Ascending aorta (tissue), 2 donors: Measurements from ENCODE around the gene RASEF. TPM values are rescaled to one million over a fixed set of nuclear protein-coding genes. Genes with fewer than 3 reads are reported as not detected.

Source experiments
- DNase-seq, 2 donors: peaks; one replicate each; pipeline ENCODE4 v3.0.0-alpha.2; 2019; ENCODE audit warnings: low spot score in 2 of 2
- H3K27ac ChIP-seq, 2 donors: fragments of 200-600 bp; sonication (generic); one replicate each; pipeline ENCODE4 v1.5.1; 2016 to 2017; ENCODE audit warnings: mild to moderate bottlenecking in 1 of 2
- H3K27me3 ChIP-seq: fragments of 200-600 bp; sonication (generic); one replicate; pipeline ENCODE4 v1.5.1; 2017
- H3K36me3 ChIP-seq, 2 donors: fragments of 200-600 bp; sonication (generic); one replicate each; pipeline ENCODE4 v1.5.1; 2016
- H3K4me1 ChIP-seq, 2 donors: fragments of 200-600 bp; sonication (generic); one replicate each; pipeline ENCODE4 v1.5.1; 2016 to 2017; ENCODE audit warnings: mild to moderate bottlenecking in 1 of 2
- H3K4me3 ChIP-seq, 2 donors: fragments of 200-600 bp; sonication (generic); one replicate each; pipeline ENCODE4 v1.5.1; 2016 to 2017; ENCODE audit warnings: mild to moderate bottlenecking in 1 of 2
- H3K9me3 ChIP-seq, 2 donors: fragments of 200-600 bp; sonication (generic); one replicate each; pipeline ENCODE4 v1.5.1; 2016
- CTCF ChIP-seq, 3 experiments: fragments of 200-600 bp in 2 of 3; fragments of 450-650 bp in 1 of 3; sonication (generic) in 2 of 3; IDR thresholded peaks; one replicate each; pipeline ENCODE4 v1.5.1; 2016 to 2019; ENCODE audit warnings: antibody characterized with exemption in 3 of 3, mild to moderate bottlenecking in 1 of 3, moderate library complexity in 1 of 3
- intact Hi-C: fragments of 100-400 bp; cut with DNase I; formaldehyde crosslinking; loops from one replicate; pipeline ENCODE4 v1.15.1; 2023
- total RNA-seq: library from RNA; depleted of rRNA; stranded (reverse); fragments of >200 nt; gene quantifications from one replicate; pipeline ENCODE4 v1.1.0, GENCODE V29; 2016

Gene RASEF
- total RNA-seq, 1 donor from 2014 or later: not detected

GRCh38 chr9:83066771-83067170, 3.8 kb upstream of the RASEF start:
- no peak for DNase-seq
- intact Hi-C loops: no loop called here
- Histone ChIP-seq H3K4me1 (no peaks in the 10 kb centered on the region), H3K36me3 (no peaks in the 10 kb centered on the region), H3K27me3 (no peaks in the 10 kb centered on the region), H3K9me3 (peaks cover 0 to 4% of the 10 kb centered on the region in 2 donors), H3K4me3 (no peak overlapping the region), H3K27ac (no peak overlapping the region)
- no peak for TF ChIP-seq CTCF (IDR thresholded peaks at IDR 0.05)

GRCh38 chr9:83065233-83065632, 2.3 kb upstream of the RASEF start:
- peaks cover 0 to 4% of the 10 kb centered on the region in 2 donors for H3K9me3 ChIP-seq
- no peaks in the 10 kb centered on the region for H3K27me3 ChIP-seq
- H3K36me3 ChIP-seq: no peaks in the 10 kb centered on the region
- TF ChIP-seq CTCF (IDR thresholded peaks at IDR 0.05): no peak
- no peak overlapping the region for H3K4me3 ChIP-seq
- H3K4me1 ChIP-seq: no peaks in the 10 kb centered on the region
- no peak for DNase-seq
- no peak overlapping the region for H3K27ac ChIP-seq
- intact Hi-C loops: no loop called here

GRCh38 chr9:83061990-83062650, 822 bp downstream of the RASEF start:
- peaks cover 0 to 4% of the 10 kb centered on the region in 2 donors for H3K9me3 ChIP-seq
- H3K27ac ChIP-seq: no peak overlapping the region
- no peaks in the 10 kb centered on the region for H3K4me1 ChIP-seq
- TF ChIP-seq CTCF (IDR thresholded peaks at IDR 0.05): no peak
- no peaks in the 10 kb centered on the region for H3K27me3 ChIP-seq
- peak overlapping the region; percentile 9 to 49 for H3K4me3 ChIP-seq
- no peaks in the 10 kb centered on the region for H3K36me3 ChIP-seq
- intact Hi-C loops: no loop called here
- DNase-seq: no peak

- Histone ChIP-seq H3K4me3 (no peak overlapping the region), H3K4me1 (no peaks in the 10 kb centered on the region), H3K36me3 (no peaks in the 10 kb centered on the region), H3K27me3 (no peaks in the 10 kb centered on the region), H3K27ac (no peak overlapping the region), H3K9me3 (peaks cover 0 to 4% of the 10 kb centered on the region in 2 donors)
- no peak for TF ChIP-seq CTCF (IDR thresholded peaks at IDR 0.05)
- intact Hi-C loops: no loop called here
- DNase-seq: no peak
Measured at GRCh38 chr9:83061036-83061435, 1.9 kb downstream of the RASEF start.

GRCh38 chr9:83060556-83060955, 2.4 kb downstream of the RASEF start:
- Histone ChIP-seq H3K4me3 (no peak overlapping the region), H3K36me3 (no peaks in the 10 kb centered on the region), H3K9me3 (peaks cover 0 to 4% of the 10 kb centered on the region in 2 donors), H3K4me1 (no peaks in the 10 kb centered on the region), H3K27ac (no peak overlapping the region), H3K27me3 (no peaks in the 10 kb centered on the region)
- no peak for TF ChIP-seq CTCF (IDR thresholded peaks at IDR 0.05)
- no peak for DNase-seq
- intact Hi-C loops: no loop called here

- Histone ChIP-seq H3K27ac (no peak overlapping the region), H3K4me3 (no peak overlapping the region), H3K27me3 (no peaks in the 10 kb centered on the region), H3K9me3 (no peaks in the 10 kb centered on the region), H3K36me3 (no peaks in the 10 kb centered on the region), H3K4me1 (no peaks in the 10 kb centered on the region)
- no peak for TF ChIP-seq CTCF (IDR thresholded peaks at IDR 0.05)
- no peak for DNase-seq
- intact Hi-C loops: no loop called here
Measured at GRCh38 chr9:83059417-83059816, 3.5 kb downstream of the RASEF start.
